IPS-20b (cell line): ENCODE data around the gene MUC4.
"Not testable (repeated sequence)": the region's sequence is repeated elsewhere in the genome, so short reads cannot be mapped to it uniquely, and the experiment has no call there.

Experiments used
- H3K27ac ChIP-seq: one replicate; pipeline ENCODE4 v1.5.1; 2013; ENCODE audit warnings: low read length
- H3K27me3 ChIP-seq: 2 replicates; pipeline ENCODE4 v1.6.1; 2013; ENCODE audit warnings: mild to moderate bottlenecking, low read length, inconsistent platforms; ENCODE audit not compliant: insufficient read depth
- H3K36me3 ChIP-seq: 2 replicates; pipeline ENCODE4 v1.6.1; 2013; ENCODE audit warnings: low read depth, mild to moderate bottlenecking, inconsistent platforms, low read length, moderate library complexity; ENCODE audit not compliant: insufficient read depth
- H3K4me1 ChIP-seq: 2 replicates; pipeline ENCODE4 v1.6.1; 2013; ENCODE audit warnings: mild to moderate bottlenecking, control low read depth, inconsistent platforms, low read length, moderate library complexity; ENCODE audit not compliant: insufficient read depth
- H3K4me3 ChIP-seq: 2 replicates; pipeline ENCODE4 v1.5.1; 2013; ENCODE audit warnings: mild to moderate bottlenecking, low read length, inconsistent platforms
- H3K9ac ChIP-seq: 2 replicates; pipeline ENCODE4 v1.6.1; 2013; ENCODE audit warnings: low read depth, mild to moderate bottlenecking, inconsistent platforms, low read length, moderate library complexity
- H3K9me3 ChIP-seq: 2 replicates; pipeline ENCODE4 v1.6.1; 2013; ENCODE audit warnings: mild to moderate bottlenecking, low read depth, low read length, inconsistent platforms; ENCODE audit not compliant: insufficient read depth

Gene MUC4

GRCh38 chr3:195829897-195830254 is 18.1 kb upstream of the MUC4 start:
- Histone ChIP-seq H3K9me3 (no peaks in the 10 kb centered on the region), H3K4me1 (no peaks in the 10 kb centered on the region), H3K27me3 (no peaks in the 10 kb centered on the region), H3K36me3 (no peaks in the 10 kb centered on the region), H3K27ac (no peak overlapping the region), H3K4me3 (no peak overlapping the region), H3K9ac (no peak overlapping the region)

- no peak overlapping the region for H3K27ac ChIP-seq
- H3K4me3 ChIP-seq: no peak overlapping the region
- no peaks in the 10 kb centered on the region for H3K27me3 ChIP-seq
- H3K9me3 ChIP-seq: no peaks in the 10 kb centered on the region
- H3K9ac ChIP-seq: no peak overlapping the region
- no peaks in the 10 kb centered on the region for H3K4me1 ChIP-seq
- H3K36me3 ChIP-seq: no peaks in the 10 kb centered on the region
Observed at GRCh38 chr3:195828762-195829161, 17.0 kb upstream of the MUC4 start.

DNA sequence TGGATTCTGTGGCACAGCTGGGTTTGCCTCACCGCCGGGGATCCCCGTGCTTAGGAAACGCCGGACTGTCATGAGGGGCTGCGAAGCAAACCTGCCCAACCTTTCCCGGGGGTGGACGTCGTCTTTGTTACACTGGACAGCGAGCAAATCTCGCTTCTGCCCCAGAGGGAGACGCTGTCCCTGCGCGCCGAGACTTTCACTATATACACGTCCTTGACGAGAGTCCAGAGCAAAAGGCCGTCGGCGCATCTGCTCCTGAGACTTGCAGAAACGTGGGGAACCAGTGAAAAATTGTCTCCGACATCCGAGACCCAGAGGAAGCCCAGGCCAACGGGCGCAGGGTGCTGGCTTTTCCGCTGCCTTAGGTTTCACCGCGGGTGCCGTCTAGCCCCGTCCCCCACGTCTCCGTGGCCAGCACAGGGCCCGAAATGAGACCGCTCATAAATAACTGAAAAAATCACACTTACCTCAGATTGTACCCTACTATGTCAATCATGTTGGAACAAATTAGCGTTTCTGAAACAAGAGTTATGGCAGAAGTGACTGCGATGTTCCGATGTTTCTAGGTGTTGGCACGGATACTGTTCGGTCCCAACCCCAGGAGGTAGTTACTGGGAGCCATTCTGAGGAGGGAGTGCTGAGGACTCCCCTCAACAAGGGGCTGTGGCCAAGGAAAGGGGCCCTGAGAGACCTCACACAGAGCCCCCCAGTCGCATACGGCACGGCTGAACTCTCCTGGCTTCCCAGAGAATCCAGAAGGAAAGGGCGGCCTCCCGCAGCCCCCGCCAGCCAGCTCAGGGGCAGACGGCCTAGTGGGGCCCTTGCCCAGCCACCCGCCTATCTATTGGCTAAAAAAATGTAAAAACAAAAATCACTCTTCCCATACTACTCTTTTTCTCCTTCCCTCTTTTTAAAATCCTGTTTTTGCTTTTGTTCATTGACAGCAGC is 14.4 kb upstream of the MUC4 start:
- Histone ChIP-seq H3K27ac (no peak overlapping the region), H3K4me1 (no peaks in the 10 kb centered on the region), H3K9me3 (no peaks in the 10 kb centered on the region), H3K9ac (no peak overlapping the region), H3K36me3 (no peaks in the 10 kb centered on the region), H3K4me3 (no peak overlapping the region), H3K27me3 (no peaks in the 10 kb centered on the region)

GRCh38 chr3:195825191-195825588 is 13.5 kb upstream of the MUC4 start:
- H3K36me3 ChIP-seq: no peaks in the 10 kb centered on the region
- no peak overlapping the region for H3K27ac ChIP-seq
- no peaks in the 10 kb centered on the region for H3K4me1 ChIP-seq
- H3K9ac ChIP-seq: no peak overlapping the region
- no peaks in the 10 kb centered on the region for H3K9me3 ChIP-seq
- H3K4me3 ChIP-seq: no peak overlapping the region
- no peaks in the 10 kb centered on the region for H3K27me3 ChIP-seq

GRCh38 chr3:195824425-195825190 is 12.9 kb upstream of the MUC4 start:
- not testable (repeated sequence) for H3K27ac ChIP-seq, H3K36me3 ChIP-seq, H3K9ac ChIP-seq, H3K9me3 ChIP-seq, H3K4me1 ChIP-seq, H3K4me3 ChIP-seq, H3K27me3 ChIP-seq

DNA sequence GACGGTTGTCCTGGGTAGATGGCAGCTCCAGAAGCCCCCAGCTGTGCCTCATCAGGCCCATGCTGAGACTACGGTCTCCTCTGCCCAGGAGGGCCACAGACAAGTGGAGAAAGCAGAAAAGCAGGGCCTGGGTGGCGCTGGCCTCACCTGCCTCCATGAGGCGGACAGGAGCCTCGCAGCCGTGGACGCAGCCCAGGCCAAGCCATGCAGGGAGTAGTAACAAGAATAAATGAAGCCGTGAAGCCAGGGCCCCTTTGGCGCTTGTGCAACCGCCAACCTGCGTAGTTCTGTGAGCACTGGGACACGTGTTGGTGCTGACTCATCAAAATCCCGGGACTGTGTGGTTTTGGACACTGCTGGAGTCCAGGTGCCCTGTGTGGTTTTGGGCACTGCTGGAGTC is 12.3 kb upstream of the MUC4 start:
- no peaks in the 10 kb centered on the region for H3K4me1 ChIP-seq
- H3K27ac ChIP-seq: no peak overlapping the region
- no peak overlapping the region for H3K4me3 ChIP-seq
- H3K36me3 ChIP-seq: no peaks in the 10 kb centered on the region
- no peak overlapping the region for H3K9ac ChIP-seq
- no peaks in the 10 kb centered on the region for H3K9me3 ChIP-seq
- no peaks in the 10 kb centered on the region for H3K27me3 ChIP-seq

- Histone ChIP-seq H3K9me3 (no peaks in the 10 kb centered on the region), H3K9ac (no peak overlapping the region), H3K36me3 (no peaks in the 10 kb centered on the region), H3K4me1 (no peaks in the 10 kb centered on the region), H3K27ac (no peak overlapping the region), H3K4me3 (no peak overlapping the region), H3K27me3 (no peaks in the 10 kb centered on the region)
Observed at GRCh38 chr3:195823280-195823679, 11.6 kb upstream of the MUC4 start.

- no peak overlapping the region for H3K4me3 ChIP-seq
- H3K27ac ChIP-seq: no peak overlapping the region
- no peaks in the 10 kb centered on the region for H3K36me3 ChIP-seq
- H3K9me3 ChIP-seq: no peaks in the 10 kb centered on the region
- H3K9ac ChIP-seq: no peak overlapping the region
- H3K27me3 ChIP-seq: no peaks in the 10 kb centered on the region
- H3K4me1 ChIP-seq: no peaks in the 10 kb centered on the region
Observed at GRCh38 chr3:195822131-195822696, 10.5 kb upstream of the MUC4 start.

- H3K9me3 ChIP-seq: no peaks in the 10 kb centered on the region
- no peaks in the 10 kb centered on the region for H3K36me3 ChIP-seq
- H3K27ac ChIP-seq: no peak overlapping the region
- no peak overlapping the region for H3K4me3 ChIP-seq
- no peak overlapping the region for H3K9ac ChIP-seq
- H3K27me3 ChIP-seq: no peaks in the 10 kb centered on the region
- no peaks in the 10 kb centered on the region for H3K4me1 ChIP-seq
Observed at GRCh38 chr3:195821403-195822130, 9.8 kb upstream of the MUC4 start.

DNA sequence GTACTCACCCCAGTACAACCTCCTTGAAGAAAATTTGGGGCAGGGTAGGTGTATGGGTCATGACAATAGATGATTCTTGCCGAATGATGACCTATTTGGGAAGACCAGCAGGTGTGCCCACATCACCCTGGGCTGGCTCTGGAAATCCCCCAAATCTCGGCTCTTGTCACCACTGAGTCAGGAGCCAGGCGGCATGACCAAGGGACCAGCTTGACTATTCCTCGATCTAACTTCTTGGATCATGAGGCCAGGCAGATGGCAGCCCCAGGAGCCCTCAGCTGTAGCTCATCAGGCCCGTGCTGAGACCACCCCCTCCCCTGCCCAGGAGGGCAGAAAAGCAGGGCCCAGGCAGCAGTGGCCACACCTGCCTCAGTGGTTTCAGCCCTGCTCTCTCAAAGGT is 9.2 kb upstream of the MUC4 start:
- Histone ChIP-seq H3K27me3 (no peaks in the 10 kb centered on the region), H3K4me3 (no peak overlapping the region), H3K4me1 (no peaks in the 10 kb centered on the region), H3K9ac (no peak overlapping the region), H3K27ac (no peak overlapping the region), H3K36me3 (no peaks in the 10 kb centered on the region), H3K9me3 (no peaks in the 10 kb centered on the region)

DNA sequence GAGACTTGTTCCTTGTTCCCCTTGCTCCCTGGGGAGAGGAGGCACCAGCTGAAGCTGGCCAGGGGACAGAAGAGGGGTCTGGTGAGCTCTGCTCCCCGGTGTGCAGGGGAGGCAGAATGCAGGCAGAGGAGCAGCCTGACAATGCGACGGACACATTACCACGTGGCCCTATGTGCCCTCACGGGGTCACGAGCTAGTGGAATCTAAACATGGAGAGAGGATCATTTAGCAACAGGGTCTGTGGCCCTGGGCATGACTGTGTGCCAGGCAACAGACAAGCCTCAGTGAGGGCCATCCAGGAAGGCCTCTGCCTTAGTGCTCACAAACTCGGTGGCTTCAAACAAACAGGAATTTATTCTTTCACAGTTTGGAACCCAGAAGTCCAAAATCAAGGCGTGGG is 8.5 kb upstream of the MUC4 start:
- Histone ChIP-seq H3K4me3 (no peak overlapping the region), H3K27me3 (no peaks in the 10 kb centered on the region), H3K9ac (no peak overlapping the region), H3K9me3 (no peaks in the 10 kb centered on the region), H3K4me1 (no peaks in the 10 kb centered on the region), H3K27ac (no peak overlapping the region), H3K36me3 (no peaks in the 10 kb centered on the region)
